CD4-positive, alpha-beta T cell treated with Interleukin-2 at 100 ng/mL for 4 hours (primary cell): ENCODE measurements around the gene PXN.

ENCODE experiments used
- DNase-seq: peaks from one replicate; pipeline ENCODE4 v3.0.0-alpha.2; 2020; ENCODE audit warnings: low spot score

Gene PXN

DNA sequence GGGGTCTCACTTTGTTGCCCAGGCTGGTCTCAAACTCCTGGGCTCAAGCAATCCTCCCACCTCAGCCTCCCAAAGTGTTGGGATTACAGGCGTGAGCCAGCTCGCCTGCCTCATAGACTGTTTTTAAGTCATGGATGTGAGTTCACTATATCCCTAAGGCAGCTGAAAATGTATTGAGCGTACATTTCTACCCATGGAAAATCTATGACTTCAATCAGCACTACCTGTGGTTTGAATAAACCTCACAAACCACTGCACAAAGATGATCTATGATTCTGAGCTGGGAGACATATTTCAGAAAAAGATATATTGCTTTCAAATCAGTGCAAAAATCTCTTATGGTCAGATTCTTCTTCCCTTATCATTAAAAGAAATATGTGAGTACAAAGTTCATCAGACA lies 93.5 kb downstream of the PXN start:
- DNase-seq, result no peak

DNA sequence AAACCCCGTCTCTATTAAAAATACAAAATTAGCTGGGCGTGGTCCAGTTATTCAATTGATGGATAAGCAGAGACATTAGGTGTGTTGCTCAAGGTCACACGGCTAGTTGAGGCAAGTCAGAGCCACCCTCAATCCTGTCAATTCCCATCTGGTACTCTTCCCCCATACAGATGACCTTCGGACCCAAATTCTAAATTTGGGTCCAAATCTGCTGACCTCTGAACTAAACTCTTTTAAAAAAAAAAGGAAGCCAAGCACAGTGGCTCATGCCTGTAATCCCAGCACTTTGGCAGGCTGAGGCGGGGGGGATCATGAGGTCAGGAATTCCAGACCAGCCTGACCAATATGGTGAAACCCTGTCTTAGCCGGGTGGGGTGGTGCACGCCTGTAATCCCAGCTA lies 94.9 kb downstream of the PXN start:
- DNase-seq, result no peak

DNA sequence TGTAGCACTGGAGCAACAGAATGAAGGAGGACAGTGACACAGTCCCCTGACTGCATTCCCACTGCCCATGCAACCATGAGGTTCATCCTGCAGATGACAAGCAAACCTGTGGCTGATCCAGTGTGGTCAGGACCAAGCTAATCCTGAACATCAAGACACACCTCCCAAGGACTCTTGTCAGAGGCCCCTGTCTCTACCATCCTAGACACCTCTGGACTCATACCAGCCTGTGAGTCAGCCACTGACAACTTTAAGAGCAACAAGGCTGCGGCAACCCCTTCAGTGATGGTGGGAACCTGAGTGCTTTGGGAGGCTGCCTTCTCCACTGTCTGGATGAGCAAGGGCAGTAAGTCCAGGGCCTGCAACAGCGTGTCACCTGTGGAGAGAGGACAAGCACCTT lies 95.6 kb downstream of the PXN start:
- DNase-seq, result no peak

DNA sequence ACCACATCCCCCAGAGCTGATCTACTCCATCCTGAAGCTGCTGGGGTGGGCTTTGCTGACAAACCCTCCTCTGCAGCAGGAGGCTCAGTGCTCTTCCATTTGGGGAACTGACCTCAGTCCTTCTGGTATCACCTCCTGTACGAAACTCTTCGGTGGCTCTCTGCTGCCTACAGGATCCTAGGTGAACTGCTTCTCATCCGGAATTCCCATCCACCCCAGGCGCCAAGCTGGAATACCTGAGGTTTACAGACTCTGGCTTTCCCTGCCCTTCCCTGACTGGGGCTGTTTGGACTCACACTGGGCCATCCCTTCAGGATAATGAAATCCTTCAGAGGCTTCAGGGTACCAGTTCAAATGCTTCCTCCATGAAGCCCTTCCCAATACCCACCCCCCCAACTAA lies 97.2 kb downstream of the PXN start:
- no peak for DNase-seq

DNA sequence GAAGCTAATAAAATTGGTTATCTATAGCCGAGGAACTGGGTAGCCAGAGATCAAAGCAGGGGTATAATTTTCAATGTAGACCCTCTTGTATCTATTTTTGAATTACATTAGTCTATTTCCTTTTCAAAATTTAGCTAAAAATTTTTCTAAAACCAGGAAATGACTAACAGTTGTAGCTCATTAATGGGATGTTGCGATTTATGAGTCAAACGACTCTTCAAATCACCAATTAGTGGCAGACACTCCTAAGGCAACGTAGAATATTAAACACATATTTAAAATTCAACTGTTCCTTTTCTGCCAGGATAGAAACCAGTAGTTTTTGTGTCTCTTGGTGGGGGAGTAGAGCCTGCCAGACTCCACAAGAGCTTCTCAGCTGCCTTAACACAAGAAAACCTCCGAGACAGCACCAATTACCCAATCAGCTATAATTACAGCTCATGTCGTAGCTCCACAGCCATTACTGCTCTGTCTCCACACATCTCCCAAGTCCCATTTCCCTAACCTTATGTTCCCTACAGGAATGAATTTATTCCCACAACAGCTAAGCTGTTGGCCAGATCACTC lies 97.9 kb downstream of the PXN start:
- no peak for DNase-seq

DNA sequence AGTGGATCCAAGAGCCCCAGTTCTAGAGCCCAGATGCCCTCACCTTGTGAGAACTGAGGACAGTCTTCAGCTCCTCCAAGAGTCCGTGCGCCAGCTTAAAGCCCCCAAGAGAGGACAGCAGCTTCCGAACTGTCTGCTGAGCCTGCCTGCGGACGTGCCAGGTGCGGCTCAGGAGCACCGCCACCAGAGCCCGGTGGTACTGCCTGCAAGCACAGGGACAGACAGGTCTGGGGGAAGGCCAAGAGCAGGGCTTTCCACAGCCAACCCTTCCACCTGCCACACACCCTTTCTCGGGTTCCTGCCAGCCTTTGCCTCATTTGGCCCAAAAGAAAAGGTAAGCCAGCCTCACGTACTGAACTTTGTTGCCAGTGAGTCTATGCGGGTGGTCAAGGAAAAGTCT lies 101.2 kb downstream of the PXN start:
- DNase-seq, result no peak

DNA sequence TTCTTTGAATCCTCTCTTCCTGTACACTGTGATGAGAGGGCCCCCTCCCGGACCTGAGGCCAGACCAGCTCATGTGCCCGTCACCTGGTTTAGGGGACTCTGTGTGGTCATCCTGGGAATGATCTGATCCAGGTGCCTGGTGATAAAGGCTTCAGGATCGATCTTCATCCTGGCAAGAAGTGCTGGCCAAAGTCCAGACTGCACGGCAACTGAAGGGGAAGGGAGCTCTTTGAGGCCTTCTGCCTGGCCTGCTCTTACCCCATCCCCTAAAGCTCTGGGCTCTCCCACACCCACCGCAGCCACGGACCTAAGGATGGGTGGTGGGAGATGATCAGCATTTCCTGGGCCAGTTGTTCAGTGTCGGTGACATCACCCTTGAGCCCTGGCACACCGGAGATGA lies 102.8 kb downstream of the PXN start:
- no peak for DNase-seq

DNA sequence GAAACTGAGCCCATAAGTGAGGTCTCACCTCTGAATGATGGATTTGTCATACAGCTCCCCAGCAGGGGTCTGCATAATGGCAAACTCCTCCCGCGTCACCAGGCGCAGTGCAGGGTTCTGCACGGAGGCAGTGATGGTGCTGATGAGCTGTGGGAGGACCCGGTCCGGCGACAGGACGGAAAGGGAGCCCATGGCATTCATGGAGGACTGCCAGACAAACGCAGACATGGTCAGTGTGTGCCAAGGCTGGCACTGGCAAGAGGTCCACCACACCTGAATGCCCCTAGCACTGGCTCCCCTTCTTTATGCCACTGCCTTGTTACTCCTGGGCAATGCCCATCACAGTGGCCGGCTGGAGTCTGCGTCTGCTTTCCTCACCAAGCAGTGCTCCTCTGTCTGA lies 103.7 kb downstream of the PXN start:
- no peak for DNase-seq
